HEK293 (cell line): ENCODE results near the gene RPS6KC1.
A peak's percentile ranks its signal among the peaks of the same experiment; 100 is the strongest.

Experiments
- CTCF ChIA-PET: fragments of 350-600 bp; formaldehyde crosslinking; extraction: SDS; loops from one replicate; lab custom pipeline; 2021; ENCODE audit warnings: antibody characterized with exemption; lab: Yijun Ruan, JAX
- POLR2A ChIA-PET: fragments of 300-600 bp; formaldehyde crosslinking; extraction: SDS; loops from one replicate; lab custom pipeline; 2020; ENCODE audit warnings: antibody characterized with exemption, inconsistent platforms; lab: Yijun Ruan, JAX
- H3K27ac ChIP-seq: fragments of 200-500 bp; sonication (Bioruptor generic); 2 replicates; pipeline ENCODE4 v1.5.1; 2014; ENCODE audit warnings: low read depth, low read length, control low read depth, inconsistent platforms; ENCODE audit errors: extremely low read depth
- H3K36me3 ChIP-seq, 2 experiments: fragments of 200-500 bp in 1 of 2; sonication (Bioruptor generic) in 1 of 2; 1 replicate in 1 of 2; 2 replicates in 1 of 2; pipeline ENCODE4 v1.5.1; 2014 to 2017; ENCODE audit warnings: inconsistent platforms in 2 of 2, low read length in 2 of 2; ENCODE audit not compliant: control insufficient read depth in 2 of 2, insufficient read depth in 1 of 2
- H3K4me1 ChIP-seq: fragments of 200-500 bp; sonication (Bioruptor generic); 2 replicates; pipeline ENCODE4 v1.5.1; 2014; ENCODE audit warnings: mild to moderate bottlenecking, low read length, inconsistent platforms; ENCODE audit not compliant: control insufficient read depth, insufficient read depth
- H3K4me3 ChIP-seq: 2 replicates; pipeline ENCODE4 v1.5.1; 2011; ENCODE audit warnings: low read depth, mild to moderate bottlenecking, control low read depth, low read length, moderate library complexity
- H3K9me3 ChIP-seq: fragments of 200-500 bp; sonication (Bioruptor generic); 2 replicates; pipeline ENCODE4 v1.5.1; 2014; ENCODE audit warnings: low read depth, low read length, inconsistent platforms; ENCODE audit not compliant: control insufficient read depth, insufficient read depth
- GFI1B ChIP-seq: fragments of 450-650 bp; formaldehyde crosslinking; IDR thresholded peaks from 2 replicates; pipeline ENCODE4 v1.5.1; 2016; ENCODE audit warnings: missing biosample characterization, missing genetic modification characterization
- OSR2 ChIP-seq: fragments of 450-650 bp; formaldehyde crosslinking; IDR thresholded peaks from 2 replicates; pipeline ENCODE4 v1.5.1; 2016; ENCODE audit warnings: missing biosample characterization, missing genetic modification characterization
- PRDM1 ChIP-seq: fragments of 450-650 bp; formaldehyde crosslinking; IDR thresholded peaks from 2 replicates; pipeline ENCODE4; 2016; ENCODE audit warnings: missing biosample characterization, missing genetic modification characterization
- RBAK ChIP-seq: fragments of 450-650 bp; formaldehyde crosslinking; IDR thresholded peaks from 2 replicates; pipeline ENCODE4 v1.5.1; 2016; ENCODE audit warnings: missing biosample characterization, missing genetic modification characterization
- SETDB1 ChIP-seq: IDR thresholded peaks from one replicate; pipeline ENCODE4 v1.6.1; 2017; ENCODE audit warnings: mild to moderate bottlenecking, low read length, moderate library complexity, mixed read lengths; ENCODE audit not compliant: insufficient read length
- ZNF10 ChIP-seq: fragments of 450-650 bp; formaldehyde crosslinking; IDR thresholded peaks from 2 replicates; pipeline ENCODE4 v1.5.1; 2017; ENCODE audit warnings: missing biosample characterization, missing genetic modification characterization
- ZNF335 ChIP-seq: fragments of 450-650 bp; formaldehyde crosslinking; conservative IDR thresholded peaks from 2 replicates; pipeline ENCODE4 v1.5.1; 2016; ENCODE audit warnings: missing biosample characterization, missing genetic modification characterization
- ZNF423 ChIP-seq: fragments of 450-650 bp; formaldehyde crosslinking; IDR thresholded peaks from 2 replicates; pipeline ENCODE4 v1.5.1; 2016; ENCODE audit warnings: missing biosample characterization, missing genetic modification characterization
- ZNF510 ChIP-seq: fragments of 450-650 bp; formaldehyde crosslinking; IDR thresholded peaks from 2 replicates; pipeline ENCODE4 v1.5.1; 2018; ENCODE audit warnings: mild to moderate bottlenecking, missing genetic modification characterization, missing biosample characterization; ENCODE audit not compliant: insufficient replicate concordance
- ZNF544 ChIP-seq: fragments of 450-650 bp; formaldehyde crosslinking; IDR thresholded peaks from 2 replicates; pipeline ENCODE4 v1.5.0; 2017; ENCODE audit warnings: missing biosample characterization, missing genetic modification characterization
- ZNF623 ChIP-seq: fragments of 450-650 bp; formaldehyde crosslinking; IDR thresholded peaks from 2 replicates; pipeline ENCODE4 v1.5.1; 2016; ENCODE audit warnings: missing biosample characterization, missing genetic modification characterization
- ZNF792 ChIP-seq: fragments of 450-650 bp; formaldehyde crosslinking; IDR thresholded peaks from 2 replicates; pipeline ENCODE4 v1.5.1; 2016; ENCODE audit warnings: missing biosample characterization, missing genetic modification characterization
- ZNF830 ChIP-seq: fragments of 450-650 bp; IDR thresholded peaks from 2 replicates; pipeline ENCODE4 v1.5.0; 2018; ENCODE audit warnings: missing biosample characterization, missing genetic modification characterization, low read depth, mild to moderate bottlenecking, moderate library complexity
- TF ChIP-seq, protein P1 (sequence below): fragments of 450-650 bp; IDR thresholded peaks from 2 replicates; pipeline ENCODE4 v1.5.1; 2018; ENCODE audit warnings: missing biosample characterization, missing genetic modification characterization
- TF ChIP-seq, protein P2 (sequence below): fragments of 450-650 bp; formaldehyde crosslinking; conservative IDR thresholded peaks from 2 replicates; pipeline ENCODE4 v1.5.1; 2016; ENCODE audit warnings: low read depth, missing biosample characterization, missing genetic modification characterization

Gene RPS6KC1

DNA sequence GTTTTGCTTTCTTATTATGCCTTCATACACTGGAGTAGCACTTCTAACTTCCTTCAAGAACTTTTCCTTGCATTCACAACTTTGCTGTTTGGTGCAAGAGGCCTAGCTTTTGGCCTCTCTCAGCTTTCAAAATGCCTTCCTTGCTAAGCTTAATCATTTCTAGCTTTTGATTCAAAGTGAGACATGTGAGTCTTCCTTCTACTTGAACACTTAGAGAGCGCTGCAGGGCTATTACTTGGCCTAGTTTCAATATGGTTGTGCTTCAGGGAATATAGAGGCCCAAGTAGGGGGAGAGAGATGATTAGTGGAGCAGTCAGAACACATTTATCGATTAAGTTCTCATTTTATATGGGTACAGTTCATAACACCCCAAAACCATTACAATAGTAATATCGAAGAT lies 47.8 kb upstream of the RPS6KC1 start:
- Histone ChIP-seq H3K36me3 (peaks cover 47 to 77% of the 10 kb centered on the region in 2 experiments), H3K4me3 (no peak overlapping the region), H3K27ac (no peak overlapping the region), H3K4me1 (no peaks in the 10 kb centered on the region), H3K9me3 (no peaks in the 10 kb centered on the region)
- ChIA-PET POLR2A (no interaction called here), CTCF (interaction anchor here (1.2 kb wide), 1 partner anchor 9 kb away, joined by 6 read pairs; no protein-coding TSS in a partner anchor)
- TF ChIP-seq RBAK (tag by site-specific recombination) (no peak), OSR2 (tag by site-specific recombination) (no peak), ZNF423 (tag by site-specific recombination) (no peak), ZNF623 (tag by site-specific recombination) (no peak), ZNF544 (no peak), GFI1B (tag by site-specific recombination) (no peak), PRDM1 (tag by site-specific recombination) (no peak), ZNF830 (tag by site-specific recombination) (no peak)

- CTCF ChIA-PET = no interaction called here
- no peak overlapping the region for H3K4me3 ChIP-seq
- H3K9me3 ChIP-seq = no peaks in the 10 kb centered on the region
- POLR2A ChIA-PET = no interaction called here
- H3K36me3 ChIP-seq = peaks cover 40 to 75% of the 10 kb centered on the region in 2 experiments
- no peak overlapping the region for H3K27ac ChIP-seq
- H3K4me1 ChIP-seq = no peaks in the 10 kb centered on the region
- TF ChIP-seq ZNF510 (tag by site-specific recombination) (no peak), SETDB1 (no peak), ZNF10 (no peak), ZNF792 (tag by site-specific recombination) (no peak)
- TF ChIP-seq, protein P1, sequence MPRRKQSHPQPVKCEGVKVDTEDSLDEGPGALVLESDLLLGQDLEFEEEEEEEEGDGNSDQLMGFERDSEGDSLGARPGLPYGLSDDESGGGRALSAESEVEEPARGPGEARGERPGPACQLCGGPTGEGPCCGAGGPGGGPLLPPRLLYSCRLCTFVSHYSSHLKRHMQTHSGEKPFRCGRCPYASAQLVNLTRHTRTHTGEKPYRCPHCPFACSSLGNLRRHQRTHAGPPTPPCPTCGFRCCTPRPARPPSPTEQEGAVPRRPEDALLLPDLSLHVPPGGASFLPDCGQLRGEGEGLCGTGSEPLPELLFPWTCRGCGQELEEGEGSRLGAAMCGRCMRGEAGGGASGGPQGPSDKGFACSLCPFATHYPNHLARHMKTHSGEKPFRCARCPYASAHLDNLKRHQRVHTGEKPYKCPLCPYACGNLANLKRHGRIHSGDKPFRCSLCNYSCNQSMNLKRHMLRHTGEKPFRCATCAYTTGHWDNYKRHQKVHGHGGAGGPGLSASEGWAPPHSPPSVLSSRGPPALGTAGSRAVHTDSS (tag by site-specific recombination) = no peak
These were observed 42.5 kb upstream of the RPS6KC1 start for GRCh38 chr1:213008564-213008963.

DNA sequence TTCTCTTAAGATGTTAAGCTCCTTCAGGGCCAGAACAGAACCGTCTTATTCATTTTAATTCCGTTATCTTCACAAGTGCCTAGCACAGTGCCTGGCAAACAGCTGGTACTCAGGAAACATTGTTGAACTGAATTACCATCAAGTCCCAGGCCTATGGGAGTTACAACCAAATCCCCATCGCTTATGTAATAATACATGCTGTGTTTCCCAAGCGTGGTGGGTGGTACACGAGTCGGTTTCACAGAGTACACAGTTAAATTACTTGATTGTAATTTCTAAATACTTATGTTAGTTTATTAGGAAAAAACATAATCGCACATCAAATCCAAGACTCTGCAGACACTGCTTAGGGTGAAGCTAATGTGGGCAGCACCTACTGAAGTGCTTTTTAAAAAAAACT lies 36.4 kb upstream of the RPS6KC1 start:
- Histone ChIP-seq H3K9me3 (no peaks in the 10 kb centered on the region), H3K36me3 (peaks cover 0 to 24% of the 10 kb centered on the region in 2 experiments; a peak in 2 of 3 replicates), H3K27ac (peak overlapping the region; percentile 89), H3K4me3 (peak overlapping the region; percentile 96), H3K4me1 (no peaks in the 10 kb centered on the region; the same call in 1 of the 2 replicates)
- POLR2A ChIA-PET = no interaction called here
- peak; percentile 11; the same call in 1 of the 2 replicates for TF ChIP-seq ZNF335 (tag by site-specific recombination)
- TF ChIP-seq, protein P2, sequence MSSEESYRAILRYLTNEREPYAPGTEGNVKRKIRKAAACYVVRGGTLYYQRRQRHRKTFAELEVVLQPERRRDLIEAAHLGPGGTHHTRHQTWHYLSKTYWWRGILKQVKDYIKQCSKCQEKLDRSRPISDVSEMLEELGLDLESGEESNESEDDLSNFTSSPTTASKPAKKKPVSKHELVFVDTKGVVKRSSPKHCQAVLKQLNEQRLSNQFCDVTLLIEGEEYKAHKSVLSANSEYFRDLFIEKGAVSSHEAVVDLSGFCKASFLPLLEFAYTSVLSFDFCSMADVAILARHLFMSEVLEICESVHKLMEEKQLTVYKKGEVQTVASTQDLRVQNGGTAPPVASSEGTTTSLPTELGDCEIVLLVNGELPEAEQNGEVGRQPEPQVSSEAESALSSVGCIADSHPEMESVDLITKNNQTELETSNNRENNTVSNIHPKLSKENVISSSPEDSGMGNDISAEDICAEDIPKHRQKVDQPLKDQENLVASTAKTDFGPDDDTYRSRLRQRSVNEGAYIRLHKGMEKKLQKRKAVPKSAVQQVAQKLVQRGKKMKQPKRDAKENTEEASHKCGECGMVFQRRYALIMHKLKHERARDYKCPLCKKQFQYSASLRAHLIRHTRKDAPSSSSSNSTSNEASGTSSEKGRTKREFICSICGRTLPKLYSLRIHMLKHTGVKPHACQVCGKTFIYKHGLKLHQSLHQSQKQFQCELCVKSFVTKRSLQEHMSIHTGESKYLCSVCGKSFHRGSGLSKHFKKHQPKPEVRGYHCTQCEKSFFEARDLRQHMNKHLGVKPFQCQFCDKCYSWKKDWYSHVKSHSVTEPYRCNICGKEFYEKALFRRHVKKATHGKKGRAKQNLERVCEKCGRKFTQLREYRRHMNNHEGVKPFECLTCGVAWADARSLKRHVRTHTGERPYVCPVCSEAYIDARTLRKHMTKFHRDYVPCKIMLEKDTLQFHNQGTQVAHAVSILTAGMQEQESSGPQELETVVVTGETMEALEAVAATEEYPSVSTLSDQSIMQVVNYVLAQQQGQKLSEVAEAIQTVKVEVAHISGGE = no peak
- CTCF ChIA-PET = interaction anchor here (0.6 to 2.3 kb wide), 4 partner anchors 19 to 559 kb away, joined by 3 to 7 read pairs (median 4); no protein-coding TSS in a partner anchor
